SK-N-DZ (cell line): Measurements from ENCODE around the gene PTGER3.
A peak's percentile ranks its signal among the peaks of the same experiment; 100 is the strongest.

Source experiments
- DNase-seq: peaks from one replicate; pipeline ENCODE4 v3.0.0-alpha.2; 2015; ENCODE audit warnings: low spot score

PTGER3 gene

GRCh38 chr1:71053146-71053545, 5.5 kb upstream of the PTGER3 start:
- no peak for DNase-seq

GRCh38 chr1:71049951-71050598, 2.5 kb upstream of the PTGER3 start:
- DNase-seq: peak; percentile 73

- peak; percentile 28 for DNase-seq
Measured at GRCh38 chr1:71046891-71047634, 553 bp downstream of the PTGER3 start.

- no peak for DNase-seq
Measured at GRCh38 chr1:71045463-71046028, 2.1 kb downstream of the PTGER3 start.

GRCh38 chr1:71044833-71045232, 2.8 kb downstream of the PTGER3 start:
- DNase-seq: no peak

GRCh38 chr1:71043065-71043464, 4.6 kb downstream of the PTGER3 start:
- no peak for DNase-seq

GRCh38 chr1:71041806-71042205, 5.8 kb downstream of the PTGER3 start:
- DNase-seq: no peak

GRCh38 chr1:71039661-71040262, 7.9 kb downstream of the PTGER3 start:
- no peak for DNase-seq

GRCh38 chr1:71038942-71039341, 8.7 kb downstream of the PTGER3 start:
- DNase-seq: no peak

- DNase-seq: no peak
Measured at GRCh38 chr1:71037829-71038620, 9.6 kb downstream of the PTGER3 start.

- DNase-seq: no peak
Measured at GRCh38 chr1:71037066-71037465, 10.6 kb downstream of the PTGER3 start.

- no peak for DNase-seq
Measured at GRCh38 chr1:71033136-71033535, 14.5 kb downstream of the PTGER3 start.

- no peak for DNase-seq
Measured at GRCh38 chr1:71031426-71031825, 16.2 kb downstream of the PTGER3 start.

GRCh38 chr1:71030026-71030425, 17.6 kb downstream of the PTGER3 start:
- no peak for DNase-seq

- no peak for DNase-seq
Measured at GRCh38 chr1:71028981-71029380, 18.6 kb downstream of the PTGER3 start.

- no peak for DNase-seq
Measured at GRCh38 chr1:71027991-71028390, 19.6 kb downstream of the PTGER3 start.

- no peak for DNase-seq
Measured at GRCh38 chr1:71026093-71026492, 21.5 kb downstream of the PTGER3 start.

GRCh38 chr1:71023515-71023914, 24.1 kb downstream of the PTGER3 start:
- DNase-seq: no peak

GRCh38 chr1:71019233-71019969, 28.2 kb downstream of the PTGER3 start:
- DNase-seq: peak; percentile 87

- peak; percentile 4 for DNase-seq
Measured at GRCh38 chr1:71018791-71019190, 28.8 kb downstream of the PTGER3 start.

- DNase-seq: no peak
Measured at GRCh38 chr1:71015745-71016144, 31.9 kb downstream of the PTGER3 start.
